Right lobe of liver (tissue), 4 donors: ENCODE results near the gene DTNB.

Experiments used
- CTCF ChIP-seq, 4 donors: fragments of 200-600 bp in 3 of 4; fragments of 450-650 bp in 1 of 4; IDR thresholded peaks; one replicate each; pipeline versions ENCODE4 v1.5.1 to v1.8.0; 2016 to 2022; ENCODE audit warnings: antibody characterized with exemption in 4 of 4, mild to moderate bottlenecking in 2 of 4
- POLR2A ChIP-seq: fragments of 450-650 bp; IDR thresholded peaks from one replicate; pipeline ENCODE4 v1.6.1; 2017; ENCODE audit warnings: antibody characterized with exemption, mild to moderate bottlenecking
- donor health status: DM: no; HTN: no; CAD: no.
- donor health status: DM: no; HTN: no; CAD: no.
- donor health status: DM: no; HTN: yes; CAD: no.

DNA sequence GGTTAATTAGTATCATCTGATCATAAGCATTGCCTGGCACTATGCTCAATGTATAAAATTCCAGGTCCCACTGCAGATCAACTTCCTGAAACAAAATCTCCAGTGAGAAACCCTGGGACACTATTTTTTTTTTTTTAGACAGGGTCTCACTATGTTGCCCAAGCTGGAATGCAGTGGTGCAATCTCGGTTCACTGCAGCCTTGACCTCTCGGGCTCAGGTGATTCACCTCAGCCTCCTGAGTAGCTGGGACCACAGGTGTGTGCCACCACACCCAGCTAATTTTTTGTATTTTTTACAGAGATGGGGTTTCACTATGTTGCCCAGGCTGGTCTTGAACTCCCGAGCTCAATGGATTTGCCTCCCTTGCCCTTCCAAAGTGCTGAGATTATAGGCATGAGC lies 31.1 kb downstream of the DTNB start:
- no peak for TF ChIP-seq CTCF (IDR thresholded peaks at IDR 0.05)
- no peak for TF ChIP-seq POLR2A
